Measurements from ENCODE around the gene LILRA1. TPM values are rescaled to one million over a fixed set of nuclear protein-coding genes. Genes with fewer than 3 reads are reported as not detected.
"Not testable (repeated sequence)": the region's sequence is repeated elsewhere in the genome, so short reads cannot be mapped to it uniquely, and the experiment has no call there.

Gene LILRA1
- total RNA-seq, 1 experiment from 2014 or later: not detected

GRCh38 chr19:54586397-54586796 lies 7.0 kb upstream of the LILRA1 start:
- DNase-seq (no peak), ATAC-seq (no peak)
- no peak overlapping the region for H3K9ac ChIP-seq (ENCODE audit: low read length)
- intact Hi-C loops (cut with micrococcal nuclease): no loop called here
- ChIA-PET CTCF (no interaction called here), POLR2A (ENCODE audit: unreplicated experiment) (no interaction called here)
- H3K4me1 ChIP-seq (ENCODE audit: insufficient read depth, low read length): no peaks in the 10 kb centered on the region
- no peak overlapping the region for H2AFZ ChIP-seq (ENCODE audit: low read length)
- H3K27me3 ChIP-seq (ENCODE audit: low read length): peaks cover 70% of the 10 kb centered on the region
- no peaks in the 10 kb centered on the region for H3K79me2 ChIP-seq (ENCODE audit: low read length)
- H3K9me3 ChIP-seq (ENCODE audit: low read length): no peaks in the 10 kb centered on the region
- TF ChIP-seq EZH2 (IDR thresholded peaks at IDR 0.05; ENCODE audit: low read length, unreplicated experiment): no peak
- no peak for TF ChIP-seq EZH2phosphoT487 (IDR thresholded peaks at IDR 0.05; ENCODE audit: borderline replicate concordance, low read length)
- TF ChIP-seq, protein P1, sequence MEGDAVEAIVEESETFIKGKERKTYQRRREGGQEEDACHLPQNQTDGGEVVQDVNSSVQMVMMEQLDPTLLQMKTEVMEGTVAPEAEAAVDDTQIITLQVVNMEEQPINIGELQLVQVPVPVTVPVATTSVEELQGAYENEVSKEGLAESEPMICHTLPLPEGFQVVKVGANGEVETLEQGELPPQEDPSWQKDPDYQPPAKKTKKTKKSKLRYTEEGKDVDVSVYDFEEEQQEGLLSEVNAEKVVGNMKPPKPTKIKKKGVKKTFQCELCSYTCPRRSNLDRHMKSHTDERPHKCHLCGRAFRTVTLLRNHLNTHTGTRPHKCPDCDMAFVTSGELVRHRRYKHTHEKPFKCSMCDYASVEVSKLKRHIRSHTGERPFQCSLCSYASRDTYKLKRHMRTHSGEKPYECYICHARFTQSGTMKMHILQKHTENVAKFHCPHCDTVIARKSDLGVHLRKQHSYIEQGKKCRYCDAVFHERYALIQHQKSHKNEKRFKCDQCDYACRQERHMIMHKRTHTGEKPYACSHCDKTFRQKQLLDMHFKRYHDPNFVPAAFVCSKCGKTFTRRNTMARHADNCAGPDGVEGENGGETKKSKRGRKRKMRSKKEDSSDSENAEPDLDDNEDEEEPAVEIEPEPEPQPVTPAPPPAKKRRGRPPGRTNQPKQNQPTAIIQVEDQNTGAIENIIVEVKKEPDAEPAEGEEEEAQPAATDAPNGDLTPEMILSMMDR (conservative IDR thresholded peaks at IDR 0.05; ENCODE audit: low read depth, low read length): no peak
- no peak overlapping the region for H3K4me2 ChIP-seq (ENCODE audit: low read length)
- H3K27ac ChIP-seq (ENCODE audit: low read length): no peak overlapping the region
- H3K4me3 ChIP-seq (ENCODE audit: low read length): no peak overlapping the region
- H3F3A ChIP-seq (ENCODE audit: low read length, unreplicated experiment): no peaks in the 10 kb centered on the region
- H4K20me1 ChIP-seq (ENCODE audit: low read length): no peaks in the 10 kb centered on the region
- H3K9me2 ChIP-seq (replicated peaks; ENCODE audit: low read length): no peaks in the 10 kb centered on the region
- H3K36me3 ChIP-seq (ENCODE audit: low read depth, low read length): no peaks in the 10 kb centered on the region
- no TSS peak for BruUV-seq (replicated peaks)

DNA sequence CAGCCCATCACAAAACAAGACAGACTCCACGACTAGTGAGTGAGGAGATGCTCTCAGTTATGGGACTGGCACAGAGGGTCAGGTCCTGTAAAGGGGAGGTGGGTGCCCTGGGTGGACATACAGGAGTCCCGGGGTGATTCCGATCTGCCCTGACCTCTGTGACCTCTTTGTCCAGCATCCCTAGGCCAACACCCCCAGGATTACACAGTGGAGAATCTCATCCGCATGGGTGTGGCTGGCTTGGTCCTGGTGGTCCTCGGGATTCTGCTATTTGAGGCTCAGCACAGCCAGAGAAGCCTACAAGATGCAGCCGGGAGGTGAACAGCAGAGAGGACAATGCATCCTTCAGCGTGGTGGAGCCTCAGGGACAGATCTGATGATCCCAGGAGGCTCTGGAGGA lies 6.4 kb upstream of the LILRA1 start:
- Histone ChIP-seq H3K79me2 (ENCODE audit: low read length) (no peaks in the 10 kb centered on the region), H3K9ac (ENCODE audit: low read length) (no peak overlapping the region), H3F3A (ENCODE audit: low read length, unreplicated experiment) (no peaks in the 10 kb centered on the region), H3K4me3 (ENCODE audit: low read length) (no peak overlapping the region), H2AFZ (ENCODE audit: low read length) (no peak overlapping the region), H3K9me2 (replicated peaks; ENCODE audit: low read length) (no peaks in the 10 kb centered on the region), H3K27me3 (ENCODE audit: low read length) (peaks cover 74% of the 10 kb centered on the region), H3K27ac (ENCODE audit: low read length) (no peak overlapping the region), H3K36me3 (ENCODE audit: low read depth, low read length) (no peaks in the 10 kb centered on the region), H3K4me1 (ENCODE audit: insufficient read depth, low read length) (no peaks in the 10 kb centered on the region), H3K4me2 (ENCODE audit: low read length) (no peak overlapping the region), H4K20me1 (ENCODE audit: low read length) (no peaks in the 10 kb centered on the region), H3K9me3 (ENCODE audit: low read length) (no peaks in the 10 kb centered on the region)
- ATAC-seq (no peak), DNase-seq (no peak)
- intact Hi-C loops (cut with micrococcal nuclease): no loop called here
- ChIA-PET POLR2A (ENCODE audit: unreplicated experiment) (no interaction called here), CTCF (no interaction called here)
- TF ChIP-seq EZH2phosphoT487 (IDR thresholded peaks at IDR 0.05; ENCODE audit: borderline replicate concordance, low read length) (no peak), EZH2 (IDR thresholded peaks at IDR 0.05; ENCODE audit: low read length, unreplicated experiment) (no peak)
- TF ChIP-seq, protein P1 (conservative IDR thresholded peaks at IDR 0.05; ENCODE audit: low read depth, low read length): no peak
- no TSS peak for BruUV-seq (replicated peaks)

DNA sequence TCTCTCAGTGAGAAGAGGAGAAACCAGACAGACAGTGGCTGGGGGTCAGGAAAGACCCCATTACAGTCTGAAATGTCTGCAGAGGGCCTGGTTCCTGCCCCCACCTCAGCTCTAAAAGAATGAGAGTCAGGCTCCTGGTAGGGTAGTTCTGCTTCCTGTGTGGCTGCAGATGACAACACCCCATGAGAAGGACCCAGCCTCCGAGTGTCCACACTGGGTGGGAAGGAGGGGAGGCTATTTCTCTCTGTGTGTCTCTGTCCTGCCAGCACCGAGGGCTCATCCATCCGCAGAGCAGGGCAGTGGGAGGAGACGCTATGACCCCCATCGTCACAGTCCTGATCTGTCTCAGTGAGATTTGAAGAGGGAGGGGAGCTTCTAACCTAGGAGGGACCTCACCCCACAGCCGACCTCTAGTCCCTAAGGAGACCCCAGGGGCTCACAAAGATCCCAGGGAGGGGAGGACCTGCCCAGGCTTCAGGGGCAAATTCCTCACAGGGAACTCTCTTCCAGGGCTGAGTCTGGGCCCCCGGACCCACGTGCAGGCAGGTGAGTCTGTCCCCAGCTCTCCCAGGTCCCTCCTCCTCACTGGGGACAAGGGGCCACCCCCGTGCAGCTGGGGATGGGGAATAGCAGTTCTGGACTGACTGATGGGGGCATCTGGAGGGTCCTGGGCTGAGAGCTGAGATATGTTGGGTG lies 647 bp downstream of the LILRA1 start:
- H3K27ac ChIP-seq (ENCODE audit: low read length); H3K4me1 ChIP-seq (ENCODE audit: insufficient read depth, low read length): not testable (repeated sequence)
- H3K27me3 ChIP-seq (ENCODE audit: low read length): peaks cover 97% of the 10 kb centered on the region

More for the DNA sequence above, 647 bp downstream of the LILRA1 start:
- H3K9me2 ChIP-seq (replicated peaks; ENCODE audit: low read length); H4K20me1 ChIP-seq (ENCODE audit: low read length); H3K4me3 ChIP-seq (ENCODE audit: low read length); DNase-seq; H3K9ac ChIP-seq (ENCODE audit: low read length); CTCF ChIA-PET; H2AFZ ChIP-seq (ENCODE audit: low read length); H3F3A ChIP-seq (ENCODE audit: low read length, unreplicated experiment); H3K4me2 ChIP-seq (ENCODE audit: low read length); BruUV-seq (replicated peaks); intact Hi-C loops (cut with micrococcal nuclease); H3K36me3 ChIP-seq (ENCODE audit: low read depth, low read length); POLR2A ChIA-PET (ENCODE audit: unreplicated experiment); ATAC-seq; H3K79me2 ChIP-seq (ENCODE audit: low read length); H3K9me3 ChIP-seq (ENCODE audit: low read length): not testable (repeated sequence)
